Gastroesophageal sphincter (tissue), 3 donors: Measurements from ENCODE around the gene KRTAP19-7.

Source experiments
- CTCF ChIP-seq, 4 experiments: fragments of 200-600 bp in 2 of 4; fragments of 450-650 bp in 2 of 4; sonication (generic) in 1 of 4; IDR thresholded peaks; one replicate each; pipeline ENCODE4 v1.5.1; 2017 to 2019; ENCODE audit warnings: antibody characterized with exemption in 4 of 4, mild to moderate bottlenecking in 2 of 4, moderate library complexity in 2 of 4
- EP300 ChIP-seq: sonication (generic); formaldehyde crosslinking; IDR thresholded peaks from one replicate; pipeline ENCODE4 v1.6.1; 2017; ENCODE audit warnings: antibody characterized with exemption, mild to moderate bottlenecking
- POLR2A ChIP-seq, 2 donors: fragments of 450-650 bp; IDR thresholded peaks; one replicate each; pipeline ENCODE4 v1.6.1; 2017; ENCODE audit warnings: antibody characterized with exemption in 2 of 2, mild to moderate bottlenecking in 2 of 2, moderate library complexity in 1 of 2
- POLR2AphosphoS5 ChIP-seq: sonication (generic); formaldehyde crosslinking; IDR thresholded peaks from one replicate; pipeline ENCODE4 v1.6.1; 2017; ENCODE audit warnings: antibody characterized with exemption

- TF ChIP-seq CTCF (IDR thresholded peaks at IDR 0.05) (no peak), POLR2A (IDR thresholded peaks at IDR 0.05) (no peak), POLR2AphosphoS5 (no peak), EP300 (no peak)
These were observed 6.5 kb upstream of the KRTAP19-7 start for GRCh38 chr21:30567617-30568016.
